ENCODE data around the gene PAPOLA.
"Not testable (repeated sequence)": the region's sequence is repeated elsewhere in the genome, so short reads cannot be mapped to it uniquely, and the experiment has no call there.

The PAPOLA gene

DNA sequence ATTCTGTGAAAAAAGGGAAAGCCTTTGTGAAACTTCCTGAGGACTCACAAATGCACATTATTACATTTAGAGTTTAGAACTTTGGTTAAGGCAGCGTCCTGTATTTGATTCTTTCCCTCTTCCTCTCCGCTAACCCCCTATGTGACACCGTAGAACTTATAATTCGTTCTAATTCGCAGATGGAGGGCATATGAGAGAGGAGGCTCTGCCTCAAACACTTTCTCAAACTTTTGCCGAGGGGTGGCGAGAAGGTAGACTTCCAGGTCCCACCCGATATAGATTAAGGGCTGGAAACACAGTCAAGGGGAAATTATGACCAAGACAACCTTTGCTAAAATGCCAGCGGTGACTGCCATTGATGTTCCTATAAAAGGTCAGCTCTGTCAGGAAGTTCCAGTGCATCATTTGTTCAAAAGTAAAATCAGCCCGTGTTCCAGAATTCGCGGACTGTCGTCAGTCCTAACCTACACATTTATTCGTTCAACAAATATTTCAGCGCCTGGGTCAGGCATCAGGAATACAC lies 904 bp upstream of the PAPOLA start:
- Histone ChIP-seq H3K27ac (ENCODE audit: low read depth, low read length) (peak overlapping the region; percentile 72; the same call in 1 of the 2 replicates), H3F3A (ENCODE audit: insufficient read depth) (no peaks in the 10 kb centered on the region), H3K4me3 (ENCODE audit: insufficient read depth, low read length, poor library complexity, severe bottlenecking) (peak overlapping the region; percentile 100), H3K9ac (ENCODE audit: low read length) (peak overlapping the region; percentile 82), H4K20me1 (ENCODE audit: low read depth, low read length) (peaks cover 29% of the 10 kb centered on the region), H3K27me3 (ENCODE audit: low read length) (no peaks in the 10 kb centered on the region), H3K9me2 (replicated peaks; ENCODE audit: insufficient read depth, low read length) (no peaks in the 10 kb centered on the region), H3K79me2 (ENCODE audit: insufficient read depth, low read length) (peaks cover 50% of the 10 kb centered on the region), H3K9me3 (ENCODE audit: insufficient read depth, low read length) (no peaks in the 10 kb centered on the region), H3K36me3 (ENCODE audit: low read length) (no peaks in the 10 kb centered on the region), H3K4me2 (ENCODE audit: low read depth, low read length, poor library complexity, severe bottlenecking) (peak overlapping the region; percentile 70), H2AFZ (ENCODE audit: low read depth, low read length, severe bottlenecking) (peak overlapping the region; percentile 81)
- no peak for TF ChIP-seq EZH2phosphoT487 (conservative IDR thresholded peaks at IDR 0.05; ENCODE audit: low read length)
- TF ChIP-seq, protein P1, sequence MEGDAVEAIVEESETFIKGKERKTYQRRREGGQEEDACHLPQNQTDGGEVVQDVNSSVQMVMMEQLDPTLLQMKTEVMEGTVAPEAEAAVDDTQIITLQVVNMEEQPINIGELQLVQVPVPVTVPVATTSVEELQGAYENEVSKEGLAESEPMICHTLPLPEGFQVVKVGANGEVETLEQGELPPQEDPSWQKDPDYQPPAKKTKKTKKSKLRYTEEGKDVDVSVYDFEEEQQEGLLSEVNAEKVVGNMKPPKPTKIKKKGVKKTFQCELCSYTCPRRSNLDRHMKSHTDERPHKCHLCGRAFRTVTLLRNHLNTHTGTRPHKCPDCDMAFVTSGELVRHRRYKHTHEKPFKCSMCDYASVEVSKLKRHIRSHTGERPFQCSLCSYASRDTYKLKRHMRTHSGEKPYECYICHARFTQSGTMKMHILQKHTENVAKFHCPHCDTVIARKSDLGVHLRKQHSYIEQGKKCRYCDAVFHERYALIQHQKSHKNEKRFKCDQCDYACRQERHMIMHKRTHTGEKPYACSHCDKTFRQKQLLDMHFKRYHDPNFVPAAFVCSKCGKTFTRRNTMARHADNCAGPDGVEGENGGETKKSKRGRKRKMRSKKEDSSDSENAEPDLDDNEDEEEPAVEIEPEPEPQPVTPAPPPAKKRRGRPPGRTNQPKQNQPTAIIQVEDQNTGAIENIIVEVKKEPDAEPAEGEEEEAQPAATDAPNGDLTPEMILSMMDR (IDR thresholded peaks at IDR 0.05; ENCODE audit: insufficient read depth, low read length, poor library complexity, severe bottlenecking): no peak

GRCh38 chr14:96502621-96503305 lies 581 bp downstream of the PAPOLA start:
- peaks cover 64% of the 10 kb centered on the region for H3K79me2 ChIP-seq (ENCODE audit: insufficient read depth, low read length)
- peak overlapping the region; percentile 100 for H3K4me3 ChIP-seq (ENCODE audit: insufficient read depth, low read length, poor library complexity, severe bottlenecking)
- H3K27ac ChIP-seq (ENCODE audit: low read depth, low read length): peak overlapping the region; percentile 72
- no peaks in the 10 kb centered on the region for H3K9me3 ChIP-seq (ENCODE audit: insufficient read depth, low read length)
- H3K27me3 ChIP-seq (ENCODE audit: low read length): no peaks in the 10 kb centered on the region
- peak overlapping the region; percentile 82 for H3K9ac ChIP-seq (ENCODE audit: low read length)
- no peaks in the 10 kb centered on the region for H3K36me3 ChIP-seq (ENCODE audit: low read length)
- H3K4me2 ChIP-seq (ENCODE audit: low read depth, low read length, poor library complexity, severe bottlenecking): peak overlapping the region; percentile 95
- H3F3A ChIP-seq (ENCODE audit: insufficient read depth): no peaks in the 10 kb centered on the region; the same call in 1 of the 2 replicates
- no peak for TF ChIP-seq EZH2phosphoT487 (conservative IDR thresholded peaks at IDR 0.05; ENCODE audit: low read length)
- TF ChIP-seq, protein P1 (IDR thresholded peaks at IDR 0.05; ENCODE audit: insufficient read depth, low read length, poor library complexity, severe bottlenecking): no peak
- no peaks in the 10 kb centered on the region for H3K9me2 ChIP-seq (replicated peaks; ENCODE audit: insufficient read depth, low read length)
- no peak overlapping the region for H2AFZ ChIP-seq (ENCODE audit: low read depth, low read length, severe bottlenecking)
- H4K20me1 ChIP-seq (ENCODE audit: low read depth, low read length): peaks cover 36% of the 10 kb centered on the region

GRCh38 chr14:96503306-96503679 lies 1.1 kb downstream of the PAPOLA start:
- peaks cover 70% of the 10 kb centered on the region for H3K79me2 ChIP-seq (ENCODE audit: insufficient read depth, low read length)
- no peak overlapping the region for H2AFZ ChIP-seq (ENCODE audit: low read depth, low read length, severe bottlenecking)
- H3K4me2 ChIP-seq (ENCODE audit: low read depth, low read length, poor library complexity, severe bottlenecking): peak overlapping the region; percentile 95
- H4K20me1 ChIP-seq (ENCODE audit: low read depth, low read length): peaks cover 40% of the 10 kb centered on the region
- H3K36me3 ChIP-seq (ENCODE audit: low read length): no peaks in the 10 kb centered on the region
- peak overlapping the region; percentile 82 for H3K9ac ChIP-seq (ENCODE audit: low read length)
- peaks cover 2% of the 10 kb centered on the region; the same call in 1 of the 2 replicates for H3F3A ChIP-seq (ENCODE audit: insufficient read depth)
- peak overlapping the region; percentile 72; the same call in 1 of the 2 replicates for H3K27ac ChIP-seq (ENCODE audit: low read depth, low read length)
- H3K9me2 ChIP-seq (replicated peaks; ENCODE audit: insufficient read depth, low read length): no peaks in the 10 kb centered on the region
- H3K9me3 ChIP-seq (ENCODE audit: insufficient read depth, low read length): no peaks in the 10 kb centered on the region
- H3K27me3 ChIP-seq (ENCODE audit: low read length): no peaks in the 10 kb centered on the region
- TF ChIP-seq, protein P1 (IDR thresholded peaks at IDR 0.05; ENCODE audit: insufficient read depth, low read length, poor library complexity, severe bottlenecking): no peak
- no peak for TF ChIP-seq EZH2phosphoT487 (conservative IDR thresholded peaks at IDR 0.05; ENCODE audit: low read length)
- peak overlapping the region; percentile 100 for H3K4me3 ChIP-seq (ENCODE audit: insufficient read depth, low read length, poor library complexity, severe bottlenecking)

GRCh38 chr14:96504353-96504752 lies 2.2 kb downstream of the PAPOLA start:
- H3K27ac ChIP-seq (ENCODE audit: low read depth, low read length); H3F3A ChIP-seq (ENCODE audit: insufficient read depth); H3K9ac ChIP-seq (ENCODE audit: low read length); H3K9me2 ChIP-seq (replicated peaks; ENCODE audit: insufficient read depth, low read length); H2AFZ ChIP-seq (ENCODE audit: low read depth, low read length, severe bottlenecking); H3K4me3 ChIP-seq (ENCODE audit: insufficient read depth, low read length, poor library complexity, severe bottlenecking); H3K9me3 ChIP-seq (ENCODE audit: insufficient read depth, low read length); H3K36me3 ChIP-seq (ENCODE audit: low read length); H3K27me3 ChIP-seq (ENCODE audit: low read length): not testable (repeated sequence)
- H4K20me1 ChIP-seq (ENCODE audit: low read depth, low read length): peaks cover 49% of the 10 kb centered on the region
- H3K4me2 ChIP-seq (ENCODE audit: low read depth, low read length, poor library complexity, severe bottlenecking): peak overlapping the region; percentile 95
- H3K79me2 ChIP-seq (ENCODE audit: insufficient read depth, low read length): peaks cover 80% of the 10 kb centered on the region
